OCI-LY1 (cell line): ENCODE data around the gene FNIP2.

Experiments used
- CTCF ChIP-seq: fragments of 200-600 bp; sonication (generic), shearing (Covaris generic); IDR thresholded peaks from 2 replicates; pipeline ENCODE4 v1.5.1; 2017; ENCODE audit warnings: mild to moderate bottlenecking, antibody characterized with exemption, low read length, moderate library complexity, mixed read lengths
- EZH2 ChIP-seq: fragments of 200-600 bp; sonication (generic), shearing (Covaris generic); IDR thresholded peaks from 2 replicates; pipeline ENCODE4 v1.8.0; 2017; ENCODE audit warnings: borderline replicate concordance, mixed run types, mild to moderate bottlenecking, antibody characterized with exemption, low read length, moderate library complexity, mixed read lengths

GRCh38 chr4:158770671-158771070, 1.8 kb downstream of the FNIP2 start:
- TF ChIP-seq CTCF (no peak), EZH2 (no peak)
